Panc1 (cell line): ENCODE measurements around the gene RNASE1. TPM values are rescaled to one million over a fixed set of nuclear protein-coding genes. Genes with fewer than 3 reads are reported as not detected.
A peak's percentile ranks its signal among the peaks of the same experiment; 100 is the strongest.
"Not testable (repeated sequence)": the region's sequence is repeated elsewhere in the genome, so short reads cannot be mapped to it uniquely, and the experiment has no call there.

Experiments
- ATAC-seq: fragments of 200-7000 bp; cut with Tn5 transposase; 2 replicates; pipeline ENCODE4 v1.9.1; 2020; ENCODE audit warnings: mild to moderate bottlenecking, moderate library complexity
- BruUV-seq: library from RNA; stranded (reverse); fragments of 400-500 nt; replicated peaks from 2 replicates; lab custom pipeline; 2021; lab: Mats Ljungman, UMichigan
- CTCF ChIA-PET: fragments of 300-600 bp; sonication (Branson Sonifier 250); formaldehyde crosslinking; loops from one replicate; lab custom pipeline; 2022; ENCODE audit warnings: antibody characterized with exemption; lab: Charles Lee
- POLR2A ChIA-PET: fragments of 300-600 bp; sonication (Branson Sonifier 250); formaldehyde crosslinking; loops from one replicate; lab custom pipeline; 2022; ENCODE audit warnings: antibody characterized with exemption; lab: Charles Lee
- DNase-seq: peaks from one replicate; pipeline ENCODE4 v3.0.0-alpha.2; 2010; ENCODE audit warnings: low read depth, low spot score
- H3K27ac ChIP-seq: 2 replicates; pipeline ENCODE4 v1.5.1; 2011; ENCODE audit warnings: mild to moderate bottlenecking, low read length, inconsistent platforms
- H3K27me3 ChIP-seq: fragments of 200-500 bp; sonication (Bioruptor generic); 2 replicates; pipeline ENCODE4 v1.6.0; 2014; ENCODE audit warnings: low read length, inconsistent platforms; ENCODE audit not compliant: control insufficient read depth, insufficient read depth
- H3K36me3 ChIP-seq: fragments of 200-500 bp; sonication (Bioruptor generic); 2 replicates; pipeline ENCODE4 v1.5.1; 2014; ENCODE audit warnings: inconsistent platforms, mild to moderate bottlenecking, low read length, moderate library complexity; ENCODE audit not compliant: control insufficient read depth, insufficient read depth
- H3K4me1 ChIP-seq: 2 replicates; pipeline ENCODE4 v1.5.1; 2011; ENCODE audit warnings: inconsistent platforms, mild to moderate bottlenecking, low read length, moderate library complexity; ENCODE audit not compliant: control insufficient read depth, insufficient read depth
- H3K4me3 ChIP-seq, 2 experiments: 2 replicates each; pipeline ENCODE4 v1.5.1; 2011 to 2012; ENCODE audit warnings: low read depth in 2 of 2, low read length in 2 of 2, mild to moderate bottlenecking in 2 of 2, inconsistent platforms in 1 of 2, moderate library complexity in 1 of 2
- H3K9me3 ChIP-seq: fragments of 200-500 bp; sonication (Bioruptor generic); 2 replicates; pipeline ENCODE4 v1.5.1; 2014; ENCODE audit warnings: low read depth, mild to moderate bottlenecking, inconsistent platforms, low read length, moderate library complexity; ENCODE audit not compliant: control insufficient read depth, insufficient read depth
- POLR2AphosphoS5 ChIP-seq: IDR thresholded peaks from 2 replicates; pipeline ENCODE4 v1.6.1; 2012; ENCODE audit warnings: mild to moderate bottlenecking, low read depth, low read length, moderate library complexity
- REST ChIP-seq, 2 experiments: IDR thresholded peaks; 2 replicates each; pipeline ENCODE4 v1.6.1; 2011 to 2012; ENCODE audit warnings: low read depth in 2 of 2, control low read depth in 1 of 2, low read length in 1 of 2, mild to moderate bottlenecking in 1 of 2, moderate library complexity in 1 of 2; ENCODE audit not compliant: insufficient read depth in 1 of 2
- SIN3A ChIP-seq: IDR thresholded peaks from 2 replicates; pipeline ENCODE4 v1.6.1; 2012; ENCODE audit warnings: low read depth, mild to moderate bottlenecking, low read length, moderate library complexity, borderline replicate concordance; ENCODE audit not compliant: insufficient read depth
- TCF7L2 ChIP-seq: IDR thresholded peaks from 2 replicates; pipeline ENCODE4 v1.6.1; 2011; ENCODE audit warnings: mild to moderate bottlenecking, low read depth, low read length, inconsistent platforms
- in situ Hi-C: cut with HindIII; loops from 2 replicates; pipeline ENCODE4 v1.10.0; 2016; ENCODE audit warnings: low sequenced_read_pairs, low pct_unique_long_range_greater_than_20kb
- intact Hi-C: fragments of 100-400 bp; cut with micrococcal nuclease; formaldehyde crosslinking; loops from one replicate; pipeline ENCODE4 v1.10.0; 2022; ENCODE audit not compliant: unreplicated experiment
- total RNA-seq: library from RNA; stranded (reverse); gene quantifications from one replicate; pipeline ENCODE4 v1.2.1, GENCODE V29; 2021; ENCODE audit not compliant: unreplicated experiment
- TF ChIP-seq, protein P1 (sequence below): fragments of 450-650 bp; IDR thresholded peaks from 2 replicates; pipeline ENCODE4 v1.5.1; 2017; ENCODE audit warnings: mild to moderate bottlenecking

Gene RNASE1
- total RNA-seq, 1 experiment from 2014 or later = 0.69 TPM

GRCh38 chr14:20821521-20822108, 19.0 kb upstream of the RNASE1 start:
- POLR2A ChIA-PET, CTCF ChIA-PET, ATAC-seq, H3K4me1 ChIP-seq, intact Hi-C loops, DNase-seq, H3K27me3 ChIP-seq, H3K27ac ChIP-seq, H3K4me3 ChIP-seq, BruUV-seq, H3K9me3 ChIP-seq, H3K36me3 ChIP-seq, in situ Hi-C loops: not testable (repeated sequence)

DNA sequence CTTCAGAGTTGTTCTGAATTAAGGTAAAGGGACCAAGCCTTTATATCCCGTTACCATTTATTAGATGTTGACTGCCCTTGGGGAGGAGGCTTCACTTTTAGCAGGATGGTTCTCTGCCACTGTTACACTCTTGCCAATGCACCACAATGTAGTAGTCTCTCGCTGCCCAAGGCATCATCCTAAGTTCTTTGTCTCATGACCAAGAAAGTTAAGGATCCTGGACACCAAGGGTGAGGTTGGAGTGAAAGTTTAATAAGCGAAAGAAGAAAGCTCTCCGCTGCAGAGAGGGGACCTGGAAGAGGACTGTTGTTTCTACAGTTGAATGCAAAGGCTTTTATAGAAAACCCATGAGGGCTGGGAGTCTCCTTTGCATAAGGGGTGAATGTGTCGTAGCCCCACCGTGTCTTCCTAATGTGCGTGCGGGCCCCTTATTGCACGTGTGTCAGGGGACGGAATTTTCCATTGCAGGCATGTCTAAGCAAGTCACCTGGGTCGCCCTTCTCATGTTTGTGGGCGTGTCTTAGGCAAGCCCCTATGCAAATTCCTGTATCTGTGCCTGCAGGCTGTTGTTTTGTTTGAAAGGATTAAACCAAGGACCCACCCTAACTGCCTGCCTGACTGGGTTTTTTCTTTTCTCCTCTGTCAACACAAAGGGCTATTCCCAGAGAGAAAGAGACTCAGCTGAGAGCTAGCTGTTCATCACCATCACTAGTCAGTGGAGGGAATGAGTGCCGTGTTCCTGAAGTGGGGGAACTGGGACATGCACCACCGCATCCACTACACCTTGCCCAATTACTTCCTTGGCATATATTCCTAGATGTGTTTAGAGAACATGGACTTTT, 17.6 kb upstream of the RNASE1 start:
- Histone ChIP-seq H3K27ac (no peak overlapping the region), H3K4me1 (no peaks in the 10 kb centered on the region), H3K27me3 (no peaks in the 10 kb centered on the region), H3K4me3 (no peak overlapping the region), H3K9me3 (no peaks in the 10 kb centered on the region), H3K36me3 (no peaks in the 10 kb centered on the region)
- TF ChIP-seq SIN3A (no peak), TCF7L2 (no peak), POLR2AphosphoS5 (no peak), REST (IDR thresholded peaks at IDR 0.05; ENCODE audit: insufficient read depth in 1 of 2, low read depth in 2 of 2, low read length in 1 of 2) (no peak)
- TF ChIP-seq, protein P1, sequence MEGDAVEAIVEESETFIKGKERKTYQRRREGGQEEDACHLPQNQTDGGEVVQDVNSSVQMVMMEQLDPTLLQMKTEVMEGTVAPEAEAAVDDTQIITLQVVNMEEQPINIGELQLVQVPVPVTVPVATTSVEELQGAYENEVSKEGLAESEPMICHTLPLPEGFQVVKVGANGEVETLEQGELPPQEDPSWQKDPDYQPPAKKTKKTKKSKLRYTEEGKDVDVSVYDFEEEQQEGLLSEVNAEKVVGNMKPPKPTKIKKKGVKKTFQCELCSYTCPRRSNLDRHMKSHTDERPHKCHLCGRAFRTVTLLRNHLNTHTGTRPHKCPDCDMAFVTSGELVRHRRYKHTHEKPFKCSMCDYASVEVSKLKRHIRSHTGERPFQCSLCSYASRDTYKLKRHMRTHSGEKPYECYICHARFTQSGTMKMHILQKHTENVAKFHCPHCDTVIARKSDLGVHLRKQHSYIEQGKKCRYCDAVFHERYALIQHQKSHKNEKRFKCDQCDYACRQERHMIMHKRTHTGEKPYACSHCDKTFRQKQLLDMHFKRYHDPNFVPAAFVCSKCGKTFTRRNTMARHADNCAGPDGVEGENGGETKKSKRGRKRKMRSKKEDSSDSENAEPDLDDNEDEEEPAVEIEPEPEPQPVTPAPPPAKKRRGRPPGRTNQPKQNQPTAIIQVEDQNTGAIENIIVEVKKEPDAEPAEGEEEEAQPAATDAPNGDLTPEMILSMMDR = no peak
- POLR2A ChIA-PET = no interaction called here
- no TSS peak for BruUV-seq
- CTCF ChIA-PET = no interaction called here
- DNase-seq (no peak), ATAC-seq (no peak)
- in situ Hi-C loops = no loop called here
- intact Hi-C loops = no loop called here

DNA sequence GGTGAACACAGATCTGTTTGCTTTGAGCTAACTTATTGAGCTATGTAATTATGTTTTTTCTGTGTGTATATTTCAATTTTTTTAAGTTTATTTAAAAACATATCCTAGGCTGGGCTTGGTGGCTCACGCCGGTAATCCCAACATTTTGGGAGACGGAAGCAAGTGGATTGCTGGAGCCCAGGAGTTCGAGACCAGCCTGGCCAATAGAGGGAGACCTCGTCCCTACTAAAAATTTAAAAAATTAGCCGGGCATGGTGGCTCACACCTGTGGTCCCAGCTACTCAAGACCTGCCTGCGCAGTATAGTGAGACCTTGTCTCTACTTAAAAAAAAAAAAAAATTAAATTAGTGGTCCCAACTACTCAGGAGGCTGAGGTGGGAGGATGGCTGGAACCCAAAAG, 16.2 kb upstream of the RNASE1 start:
- Histone ChIP-seq H3K27ac (no peak overlapping the region), H3K4me1 (no peaks in the 10 kb centered on the region), H3K9me3 (no peaks in the 10 kb centered on the region), H3K27me3 (no peaks in the 10 kb centered on the region), H3K36me3 (no peaks in the 10 kb centered on the region), H3K4me3 (no peak overlapping the region)
- CTCF ChIA-PET = no interaction called here
- no peak for TF ChIP-seq TCF7L2
- TF ChIP-seq, protein P1 = peak; percentile 31; the same call in 1 of the 2 replicates
- DNase-seq (no peak), ATAC-seq (no peak)
- POLR2A ChIA-PET = no interaction called here
- no TSS peak for BruUV-seq
- intact Hi-C loops (no loop called here), in situ Hi-C loops (no loop called here)

DNA sequence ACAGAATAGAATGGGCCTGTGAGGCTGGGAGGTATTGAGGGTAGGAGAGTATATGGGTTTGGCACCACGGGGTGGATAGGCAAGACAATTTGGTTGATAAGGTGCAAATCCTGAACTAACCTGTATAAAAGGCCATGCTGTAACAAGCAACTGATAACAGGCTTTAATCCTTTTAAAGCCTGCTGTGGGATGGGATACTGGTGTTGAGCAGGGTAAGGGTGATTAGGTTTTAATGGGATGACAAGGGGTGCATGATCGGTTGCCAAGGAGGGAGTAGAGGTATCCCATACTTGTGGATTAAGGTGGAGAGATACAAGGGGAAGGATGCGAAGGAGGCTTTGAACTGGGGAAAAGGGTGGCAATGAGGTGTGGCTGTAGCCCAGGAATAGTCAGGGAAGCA, 13.3 kb upstream of the RNASE1 start:
- H3K4me1 ChIP-seq, in situ Hi-C loops, CTCF ChIA-PET, ATAC-seq, H3K9me3 ChIP-seq, intact Hi-C loops, H3K36me3 ChIP-seq, H3K27me3 ChIP-seq, H3K4me3 ChIP-seq, DNase-seq, POLR2A ChIA-PET, H3K27ac ChIP-seq, BruUV-seq: not testable (repeated sequence)
